HCT116 (cell line): Measurements from ENCODE around the gene PLCB1. TPM values are rescaled to one million over a fixed set of nuclear protein-coding genes. Genes with fewer than 3 reads are reported as not detected.

Source experiments
- ATAC-seq: fragments of 200-7000 bp; cut with Tn5 transposase; 2 replicates; pipeline ENCODE4 v1.9.1; 2020; ENCODE audit warnings: mild to moderate bottlenecking, moderate library complexity
- BruUV-seq: library from RNA; stranded (reverse); fragments of 400-500 nt; replicated peaks from 2 replicates; lab custom pipeline; 2021; lab: Mats Ljungman, UMichigan
- CTCF ChIA-PET: fragments of 300-600 bp; sonication (Branson Sonifier 250); formaldehyde crosslinking; loops from one replicate; lab custom pipeline; 2021; ENCODE audit warnings: antibody characterized with exemption; lab: Charles Lee
- POLR2A ChIA-PET: fragments of 300-600, 350-600 bp; sonication (Branson Sonifier 250); formaldehyde crosslinking; loops from one replicate; lab custom pipeline; 2021; ENCODE audit warnings: antibody characterized with exemption; lab: Charles Lee
- RAD21 ChIA-PET, 2 experiments: fragments of 300-600 bp; sonication (Branson Sonifier 250); formaldehyde crosslinking; loops; one replicate each; lab custom pipeline; 2023; ENCODE audit warnings: low total read pairs in 2 of 2; ENCODE audit not compliant: uncharacterized antibody in 2 of 2, unreplicated experiment in 2 of 2, low non-redundant PET in 1 of 2; lab: Charles Lee
- DNase-seq: peaks from one replicate; pipeline ENCODE4 v3.0.0-alpha.2; 2010; ENCODE audit warnings: low read depth, low spot score
- H2AFZ ChIP-seq: fragments of 200-600 bp; shearing (Covaris generic), sonication (generic); 2 replicates; pipeline ENCODE4 v1.6.1; 2017; ENCODE audit warnings: low read depth, mixed run types, mixed read lengths, antibody characterized with exemption, low read length; ENCODE audit not compliant: poor library complexity, severe bottlenecking
- H3K27ac ChIP-seq: 2 replicates; pipeline ENCODE4 v1.5.1; 2012; ENCODE audit warnings: low read depth, low read length
- H3K27me3 ChIP-seq: fragments of 200-600 bp; sonication (generic); 2 replicates; pipeline ENCODE4 v1.6.1; 2016; ENCODE audit warnings: mixed run types, low read length, mixed read lengths; ENCODE audit not compliant: insufficient read depth
- H3K36me3 ChIP-seq, 2 experiments: fragments of 200-500 bp in 1 of 2; fragments of 200-600 bp in 1 of 2; sonication (Bioruptor generic) in 1 of 2; sonication (generic) in 1 of 2; 2 replicates each; pipeline versions ENCODE4 v1.5.1 to v1.6.1; 2014 to 2016; ENCODE audit warnings: low read length in 2 of 2, inconsistent platforms in 1 of 2, mixed read lengths in 1 of 2, mixed run types in 1 of 2; ENCODE audit not compliant: insufficient read depth in 2 of 2, control insufficient read depth in 1 of 2
- H3K4me1 ChIP-seq, 2 experiments: fragments of 200-600 bp in 1 of 2; sonication (generic) in 1 of 2; 2 replicates each; pipeline versions ENCODE4 v1.5.1 to v1.6.1; 2012 to 2017; ENCODE audit warnings: low read length in 2 of 2, inconsistent platforms in 1 of 2, mild to moderate bottlenecking in 1 of 2, mixed read lengths in 1 of 2, mixed run types in 1 of 2, moderate library complexity in 1 of 2; ENCODE audit not compliant: insufficient read depth in 2 of 2, control insufficient read depth in 1 of 2
- H3K4me2 ChIP-seq: fragments of 200-600 bp; sonication (generic); 2 replicates; pipeline ENCODE4 v1.6.1; 2017; ENCODE audit warnings: mixed run types, low read length, mixed read lengths
- H3K4me3 ChIP-seq, 2 experiments: fragments of 200-600 bp in 1 of 2; sonication (generic) in 1 of 2; replicated peaks in 1 of 2; 2 replicates each; pipeline ENCODE4 v1.5.1; 2011 to 2016; ENCODE audit warnings: low read length in 2 of 2, control low read depth in 1 of 2, low read depth in 1 of 2, mild to moderate bottlenecking in 1 of 2, mixed read lengths in 1 of 2, mixed run types in 1 of 2
- H3K79me2 ChIP-seq: fragments of 200-600 bp; sonication (generic); 2 replicates; pipeline ENCODE4 v1.6.1; 2017; ENCODE audit warnings: mild to moderate bottlenecking, mixed run types, low read length, moderate library complexity, mixed read lengths; ENCODE audit not compliant: insufficient read depth
- H3K9ac ChIP-seq: fragments of 200-600 bp; sonication (generic); 2 replicates; pipeline ENCODE4 v1.6.1; 2016; ENCODE audit warnings: low read length, mixed read lengths
- H3K9me2 ChIP-seq: fragments of 200-600 bp; sonication (generic), shearing (Covaris generic); 2 replicates; pipeline ENCODE4 v1.6.1; 2017; ENCODE audit warnings: mixed run types, mild to moderate bottlenecking, moderate library complexity; ENCODE audit not compliant: insufficient read depth
- H3K9me3 ChIP-seq, 2 experiments: fragments of 200-500 bp in 1 of 2; fragments of 200-600 bp in 1 of 2; sonication (Bioruptor generic) in 1 of 2; sonication (generic) in 1 of 2; 2 replicates each; pipeline ENCODE4 v1.6.1; 2014 to 2017; ENCODE audit warnings: low read length in 2 of 2, mixed read lengths in 2 of 2, inconsistent platforms in 1 of 2, low read depth in 1 of 2, mild to moderate bottlenecking in 1 of 2, mixed run types in 1 of 2, moderate library complexity in 1 of 2; ENCODE audit not compliant: control insufficient read depth in 1 of 2, insufficient read depth in 1 of 2
- H4K20me1 ChIP-seq: fragments of 200-600 bp; sonication (generic), shearing (Covaris generic); 2 replicates; pipeline ENCODE4 v1.6.1; 2017; ENCODE audit warnings: mixed run types, mild to moderate bottlenecking, moderate library complexity; ENCODE audit not compliant: insufficient read depth
- CBX3 ChIP-seq: IDR thresholded peaks from 2 replicates; pipeline ENCODE4 v1.6.1; 2012; ENCODE audit warnings: low read depth
- CEBPB ChIP-seq: IDR thresholded peaks from 2 replicates; pipeline ENCODE4 v1.6.1; 2012; ENCODE audit warnings: low read depth
- ELF1 ChIP-seq: IDR thresholded peaks from 2 replicates; pipeline ENCODE4 v1.6.1; 2012; ENCODE audit warnings: low read depth, borderline replicate concordance
- EZH2 ChIP-seq: fragments of 200-600 bp; sonication (generic); IDR thresholded peaks from 2 replicates; pipeline ENCODE4 v1.6.1; 2017; ENCODE audit warnings: antibody characterized with exemption, mixed run types
- FOSL1 ChIP-seq: IDR thresholded peaks from 2 replicates; pipeline ENCODE4 v1.6.1; 2012; ENCODE audit warnings: low read depth
- JUND ChIP-seq: IDR thresholded peaks from 2 replicates; pipeline ENCODE4 v1.6.1; 2012
- POLR2A ChIP-seq: IDR thresholded peaks from 2 replicates; pipeline ENCODE4 v1.7.0; 2011; ENCODE audit warnings: borderline replicate concordance; ENCODE audit not compliant: insufficient read depth, insufficient read length; ENCODE audit errors: extremely low read depth
- POLR2AphosphoS5 ChIP-seq: IDR thresholded peaks from 2 replicates; pipeline ENCODE4 v1.6.1; 2011; ENCODE audit warnings: mild to moderate bottlenecking, low read depth, low read length, moderate library complexity
- RAD21 ChIP-seq: IDR thresholded peaks from 2 replicates; pipeline ENCODE4 v1.6.1; 2012; ENCODE audit warnings: low read depth, mild to moderate bottlenecking
- SIN3A ChIP-seq: IDR thresholded peaks from 2 replicates; pipeline ENCODE4 v1.6.1; 2012; ENCODE audit warnings: low read depth
- SP1 ChIP-seq: IDR thresholded peaks from 2 replicates; pipeline ENCODE4 v1.6.1; 2012; ENCODE audit warnings: low read depth
- SRF ChIP-seq: IDR thresholded peaks from 2 replicates; pipeline ENCODE4 v1.6.1; 2012; ENCODE audit warnings: low read depth
- TCF7L2 ChIP-seq: IDR thresholded peaks from 2 replicates; pipeline ENCODE4 v1.7.0; 2011; ENCODE audit warnings: borderline replicate concordance, inconsistent platforms; ENCODE audit not compliant: insufficient read depth, insufficient read length; ENCODE audit errors: extremely low read depth
- YY1 ChIP-seq: IDR thresholded peaks from 2 replicates; pipeline ENCODE4 v1.6.1; 2011; ENCODE audit warnings: low read length, low read depth, moderate library complexity, mild to moderate bottlenecking; ENCODE audit not compliant: insufficient replicate concordance; ENCODE audit errors: extremely low read depth
- ZFX ChIP-seq: fragments of 450-650 bp; IDR thresholded peaks from 2 replicates; pipeline ENCODE4 v1.6.1; 2017
- intact Hi-C: fragments of 100-400 bp; cut with micrococcal nuclease; formaldehyde crosslinking; loops from 2 replicates; pipeline ENCODE4 v1.10.0; 2022
- total RNA-seq: library from RNA; stranded (reverse); gene quantifications from one replicate; pipeline ENCODE4 v1.2.1, GENCODE V29; 2021; ENCODE audit not compliant: unreplicated experiment
- TF ChIP-seq, protein P1 (sequence below): IDR thresholded peaks from 2 replicates; pipeline ENCODE4 v1.6.1; 2012
- TF ChIP-seq, protein P2 (sequence below): IDR thresholded peaks from 2 replicates; pipeline ENCODE4 v1.6.1; 2012; ENCODE audit warnings: low read depth
- TF ChIP-seq, protein P3 (sequence below): IDR thresholded peaks from 2 replicates; pipeline ENCODE4 v1.6.1; 2012

PLCB1 gene
- total RNA-seq, 1 experiment from 2014 or later = 15.8 TPM

DNA sequence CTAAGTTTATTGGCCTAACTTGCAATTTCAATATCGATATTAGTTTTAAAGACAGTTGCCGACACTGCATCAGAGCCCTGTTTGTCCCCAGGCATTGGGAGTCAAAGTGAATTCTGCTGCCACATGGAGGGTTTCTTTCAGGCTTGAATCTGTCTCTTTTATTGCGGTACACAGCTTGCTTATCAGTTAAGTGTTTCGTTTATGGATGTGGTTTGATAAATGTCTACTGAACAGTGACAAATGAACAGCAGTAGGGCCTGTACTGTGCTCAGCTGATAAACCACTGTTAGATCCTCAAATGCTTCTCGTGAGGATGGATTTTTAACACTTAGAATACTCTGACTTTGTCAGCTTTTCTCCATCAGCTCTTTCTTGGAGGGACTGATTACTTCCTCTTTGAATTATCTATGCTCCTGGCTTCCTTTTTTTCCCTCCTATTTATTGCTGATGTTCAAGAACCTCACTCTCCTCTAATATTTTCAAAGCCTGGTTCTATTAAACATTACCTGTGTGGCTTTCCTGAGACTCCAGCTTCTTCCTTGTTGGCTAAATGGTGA is 240.8 kb downstream of the PLCB1 start (continued):
- TF ChIP-seq SRF (no peak), ELF1 (no peak), YY1 (no peak), POLR2A (no peak)
- TF ChIP-seq, protein P1, sequence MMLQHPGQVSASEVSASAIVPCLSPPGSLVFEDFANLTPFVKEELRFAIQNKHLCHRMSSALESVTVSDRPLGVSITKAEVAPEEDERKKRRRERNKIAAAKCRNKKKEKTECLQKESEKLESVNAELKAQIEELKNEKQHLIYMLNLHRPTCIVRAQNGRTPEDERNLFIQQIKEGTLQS = no peak
- TF ChIP-seq, all 23 proteins: peak for 0

DNA sequence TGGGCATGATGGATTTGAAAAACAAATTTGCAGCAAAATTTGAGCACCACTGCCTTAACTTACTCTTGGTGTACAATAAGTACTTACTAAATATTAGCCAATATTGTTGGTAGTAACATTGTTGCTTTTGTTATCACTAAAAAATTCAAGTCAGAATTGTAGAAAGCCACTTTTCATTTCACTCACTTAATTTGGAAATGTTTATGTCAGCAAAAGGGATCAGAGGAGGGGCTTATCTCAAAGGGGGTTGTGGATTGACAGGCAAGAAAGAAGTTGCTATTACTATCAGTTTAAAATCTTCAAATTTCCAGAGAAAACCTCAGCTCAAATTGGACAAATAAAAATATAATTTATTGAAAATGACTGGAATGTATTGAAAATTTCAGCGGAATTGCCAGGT is 241.5 kb downstream of the PLCB1 start:
- no peak overlapping the region for H3K27ac ChIP-seq
- no peak overlapping the region for H3K4me3 ChIP-seq
- no peaks in the 10 kb centered on the region for H3K36me3 ChIP-seq
- H3K4me1 ChIP-seq = no peaks in the 10 kb centered on the region
- BruUV-seq = no TSS peak
- H3K9ac ChIP-seq = no peak overlapping the region
- H3K27me3 ChIP-seq = no peaks in the 10 kb centered on the region
- H3K79me2 ChIP-seq = no peaks in the 10 kb centered on the region
- ChIA-PET RAD21 (no interaction called here), POLR2A (no interaction called here)
- ATAC-seq = no peak
- H4K20me1 ChIP-seq = no peaks in the 10 kb centered on the region
- no peaks in the 10 kb centered on the region for H3K9me3 ChIP-seq
- no peak overlapping the region for H2AFZ ChIP-seq
- no peaks in the 10 kb centered on the region for H3K9me2 ChIP-seq
- H3K4me2 ChIP-seq = no peak overlapping the region
- intact Hi-C loops = no loop called here
- TF ChIP-seq, protein P1 = no peak
- TF ChIP-seq, protein P2, sequence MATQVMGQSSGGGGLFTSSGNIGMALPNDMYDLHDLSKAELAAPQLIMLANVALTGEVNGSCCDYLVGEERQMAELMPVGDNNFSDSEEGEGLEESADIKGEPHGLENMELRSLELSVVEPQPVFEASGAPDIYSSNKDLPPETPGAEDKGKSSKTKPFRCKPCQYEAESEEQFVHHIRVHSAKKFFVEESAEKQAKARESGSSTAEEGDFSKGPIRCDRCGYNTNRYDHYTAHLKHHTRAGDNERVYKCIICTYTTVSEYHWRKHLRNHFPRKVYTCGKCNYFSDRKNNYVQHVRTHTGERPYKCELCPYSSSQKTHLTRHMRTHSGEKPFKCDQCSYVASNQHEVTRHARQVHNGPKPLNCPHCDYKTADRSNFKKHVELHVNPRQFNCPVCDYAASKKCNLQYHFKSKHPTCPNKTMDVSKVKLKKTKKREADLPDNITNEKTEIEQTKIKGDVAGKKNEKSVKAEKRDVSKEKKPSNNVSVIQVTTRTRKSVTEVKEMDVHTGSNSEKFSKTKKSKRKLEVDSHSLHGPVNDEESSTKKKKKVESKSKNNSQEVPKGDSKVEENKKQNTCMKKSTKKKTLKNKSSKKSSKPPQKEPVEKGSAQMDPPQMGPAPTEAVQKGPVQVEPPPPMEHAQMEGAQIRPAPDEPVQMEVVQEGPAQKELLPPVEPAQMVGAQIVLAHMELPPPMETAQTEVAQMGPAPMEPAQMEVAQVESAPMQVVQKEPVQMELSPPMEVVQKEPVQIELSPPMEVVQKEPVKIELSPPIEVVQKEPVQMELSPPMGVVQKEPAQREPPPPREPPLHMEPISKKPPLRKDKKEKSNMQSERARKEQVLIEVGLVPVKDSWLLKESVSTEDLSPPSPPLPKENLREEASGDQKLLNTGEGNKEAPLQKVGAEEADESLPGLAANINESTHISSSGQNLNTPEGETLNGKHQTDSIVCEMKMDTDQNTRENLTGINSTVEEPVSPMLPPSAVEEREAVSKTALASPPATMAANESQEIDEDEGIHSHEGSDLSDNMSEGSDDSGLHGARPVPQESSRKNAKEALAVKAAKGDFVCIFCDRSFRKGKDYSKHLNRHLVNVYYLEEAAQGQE = no peak
- TF ChIP-seq JUND (no peak), POLR2AphosphoS5 (no peak), YY1 (no peak), CBX3 (no peak), CEBPB (no peak), ZFX (no peak), EZH2 (no peak), SP1 (no peak), ELF1 (no peak), FOSL1 (no peak), RAD21 (no peak), TCF7L2 (no peak), SIN3A (no peak)
- TF ChIP-seq, protein P3, sequence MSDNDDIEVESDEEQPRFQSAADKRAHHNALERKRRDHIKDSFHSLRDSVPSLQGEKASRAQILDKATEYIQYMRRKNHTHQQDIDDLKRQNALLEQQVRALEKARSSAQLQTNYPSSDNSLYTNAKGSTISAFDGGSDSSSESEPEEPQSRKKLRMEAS = no peak
- TF ChIP-seq, all 23 proteins: peak for 0
- CTCF ChIA-PET = no interaction called here
- no peak for DNase-seq
